Posterior vena cava (tissue), 2 donors: ENCODE results near the gene SLC26A11. TPM values are rescaled to one million over a fixed set of nuclear protein-coding genes. Genes with fewer than 3 reads are reported as not detected.
"Not testable (repeated sequence)": the region's sequence is repeated elsewhere in the genome, so short reads cannot be mapped to it uniquely, and the experiment has no call there.

Experiments
- DNase-seq: peaks from one replicate; pipeline ENCODE4 v3.0.0-alpha.2; 2020; ENCODE audit warnings: low spot score
- intact Hi-C, 2 donors: fragments of 100-400 bp; cut with DNase I; formaldehyde crosslinking; loops; one replicate each; pipeline versions ENCODE4 v1.14.1 to v1.14.2; 2022 to 2023
- total RNA-seq, 2 donors: library from RNA; stranded (reverse); fragmentation: NEBNext Ultra II Directional; extraction: Animal tissue kit (Norgen Biotek cat#: 25700); gene quantifications; one replicate each; pipeline ENCODE4 v1.2.1, GENCODE V29; 2021
- donor health status: DM: yes; HTN: yes; CAD: no.
- donor health status: DM: yes; HTN: yes; CAD: no.

Gene SLC26A11
- total RNA-seq, 2 donors from 2014 or later: 10.0 to 11.9 TPM

GRCh38 chr17:80228477-80228876 lies 8.2 kb downstream of the SLC26A11 start:
- DNase-seq: no peak
- intact Hi-C loops: no loop called here

DNA sequence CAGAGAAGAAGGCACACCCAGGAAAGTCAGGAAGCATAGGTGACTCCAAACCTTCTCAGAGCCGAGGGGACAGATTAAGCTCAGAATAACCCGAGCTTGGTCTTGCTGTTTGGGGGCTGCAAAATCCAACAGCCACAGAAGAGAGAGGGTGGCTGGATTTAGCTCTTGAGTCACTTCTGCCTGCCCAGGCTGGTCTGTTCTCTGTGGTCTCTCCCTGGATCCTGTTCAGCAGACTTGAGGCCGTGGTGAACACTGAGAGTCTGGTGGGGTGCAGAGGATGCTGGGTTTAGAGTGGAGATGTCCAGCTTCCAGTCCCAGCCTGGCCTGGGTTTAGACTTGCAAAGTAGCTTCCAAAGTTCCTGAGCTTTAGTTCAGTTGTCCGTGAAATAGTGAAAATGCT lies 8.8 kb downstream of the SLC26A11 start:
- intact Hi-C loops: no loop called here
- no peak for DNase-seq

- no peak for DNase-seq
- intact Hi-C loops: no loop called here
Measured at GRCh38 chr17:80232438-80232837, 12.2 kb downstream of the SLC26A11 start.

- intact Hi-C loops: loop anchor here in 1 of 2 donors (1.0 kb wide), 1 partner anchor 18 kb away; no protein-coding TSS in a partner anchor
- DNase-seq: no peak
Measured at GRCh38 chr17:80233202-80233601, 13.0 kb downstream of the SLC26A11 start.

GRCh38 chr17:80236911-80237310 lies 16.7 kb downstream of the SLC26A11 start:
- DNase-seq: no peak
- intact Hi-C loops: no loop called here

- intact Hi-C loops: no loop called here
- DNase-seq: no peak
Measured at GRCh38 chr17:80237386-80237785, 17.2 kb downstream of the SLC26A11 start.

- no peak for DNase-seq
- intact Hi-C loops: no loop called here
Measured at GRCh38 chr17:80242505-80242904, 22.3 kb downstream of the SLC26A11 start.

- intact Hi-C loops: no loop called here
- no peak for DNase-seq
Measured at GRCh38 chr17:80243526-80244433, 23.6 kb downstream of the SLC26A11 start.

GRCh38 chr17:80244448-80244847 lies 24.2 kb downstream of the SLC26A11 start:
- intact Hi-C loops, DNase-seq: not testable (repeated sequence)

GRCh38 chr17:80244871-80245509 lies 24.8 kb downstream of the SLC26A11 start:
- DNase-seq: no peak
- intact Hi-C loops: no loop called here

DNA sequence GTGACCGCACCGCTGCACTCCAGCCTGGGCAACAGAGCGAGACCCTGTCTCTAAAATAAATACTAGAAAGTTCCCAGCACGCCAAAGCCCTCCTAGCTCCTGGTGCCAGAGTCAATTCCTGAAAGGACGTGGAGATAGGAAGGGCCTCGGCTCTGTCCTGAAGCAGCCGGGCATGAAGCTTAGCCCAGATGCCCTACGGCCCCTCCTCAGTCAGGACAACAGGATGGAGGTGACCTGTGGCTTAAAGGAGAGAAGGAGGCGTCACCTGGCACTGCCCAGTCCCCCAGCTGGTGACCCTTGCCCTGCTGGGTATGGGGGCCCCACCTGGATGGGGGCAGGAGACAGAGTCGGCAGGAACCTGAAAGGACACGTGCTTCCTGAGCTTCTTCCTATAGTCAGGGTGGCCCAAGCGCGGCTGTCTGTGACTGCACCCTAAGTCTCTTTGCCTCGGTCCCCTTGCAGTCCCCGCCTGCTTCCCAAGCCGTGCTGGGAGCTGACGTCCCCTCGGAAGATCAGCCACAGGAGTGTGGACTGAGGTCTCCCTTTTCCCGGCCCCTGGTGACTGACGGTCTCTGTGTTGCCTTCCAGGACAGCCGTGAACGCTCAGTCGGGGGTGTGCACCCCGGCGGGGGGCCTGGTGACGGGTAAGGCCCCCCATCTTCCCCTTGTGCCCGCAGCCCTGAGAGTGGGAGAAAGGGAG lies 25.5 kb downstream of the SLC26A11 start:
- intact Hi-C loops: no loop called here
- DNase-seq: no peak

- intact Hi-C loops: no loop called here
- DNase-seq: no peak
Measured at GRCh38 chr17:80246266-80246681, 26.0 kb downstream of the SLC26A11 start.

- intact Hi-C loops: no loop called here
- DNase-seq: no peak
Measured at GRCh38 chr17:80246726-80247125, 26.5 kb downstream of the SLC26A11 start.

GRCh38 chr17:80247561-80247960 lies 27.3 kb downstream of the SLC26A11 start:
- intact Hi-C loops: no loop called here
- DNase-seq: no peak

GRCh38 chr17:80248001-80248893 lies 28.0 kb downstream of the SLC26A11 start:
- intact Hi-C loops: no loop called here
- DNase-seq: no peak

- DNase-seq: no peak
Measured at GRCh38 chr17:80248894-80249710, 28.9 kb downstream of the SLC26A11 start.

GRCh38 chr17:80251966-80252365 lies 31.7 kb downstream of the SLC26A11 start:
- intact Hi-C loops: loop anchor here in 1 of 2 donors (1.0 kb wide), 1 partner anchor 19 kb away; no protein-coding TSS in a partner anchor

More at GRCh38 chr17:80248894-80249710, 28.9 kb downstream of the SLC26A11 start:
- intact Hi-C loops: no loop called here

DNA sequence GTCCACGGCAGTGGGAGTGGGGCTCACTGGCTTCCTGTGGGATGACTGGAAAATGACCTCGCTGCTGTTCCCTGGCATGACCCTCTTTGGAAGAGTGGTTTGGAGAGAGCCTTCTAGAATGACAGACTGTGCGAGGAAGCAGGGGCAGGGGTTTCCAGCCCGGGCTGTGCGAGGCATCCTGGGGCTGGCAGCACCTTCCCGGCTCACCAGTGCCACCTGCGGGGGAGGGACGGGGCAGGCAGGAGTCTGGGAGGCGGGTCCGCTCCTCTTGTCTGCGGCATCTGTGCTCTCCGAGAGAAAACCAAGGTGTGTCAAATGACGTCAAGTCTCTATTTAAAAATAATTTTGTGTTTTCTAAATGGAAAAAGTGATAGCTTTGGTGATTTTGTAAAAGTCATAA lies 32.6 kb downstream of the SLC26A11 start:
- no peak for DNase-seq
- intact Hi-C loops: no loop called here

More at GRCh38 chr17:80251966-80252365, 31.7 kb downstream of the SLC26A11 start:
- no peak for DNase-seq
